ENCODE measurements around the gene TNIK. TPM values are rescaled to one million over a fixed set of nuclear protein-coding genes. Genes with fewer than 3 reads are reported as not detected.

Gene TNIK
- total and polyA plus RNA-seq, 2 donors, result 6.5 to 9.0 TPM

GRCh38 chr3:171391432-171391831, 68.8 kb downstream of the TNIK start:
- DNase-seq (ENCODE audit: low read depth in 6 of 9, low spot score in 9 of 9), result no peak
- no peaks in the 10 kb centered on the region for H3K27me3 ChIP-seq (ENCODE audit: control insufficient read depth in 2 of 2, insufficient read depth in 1 of 2, low read length in 1 of 2)
- H3K4me3 ChIP-seq (ENCODE audit: low read length in 2 of 2), result no peak overlapping the region
- no peaks in the 10 kb centered on the region for H3K36me3 ChIP-seq (ENCODE audit: control insufficient read depth in 2 of 2, insufficient read depth in 2 of 2, low read length in 1 of 2)
- no peak overlapping the region for H3K27ac ChIP-seq (ENCODE audit: low read depth in 1 of 2, low read length in 1 of 2)
- H3K4me1 ChIP-seq (ENCODE audit: control insufficient read depth in 2 of 2, insufficient read depth in 2 of 2, low read length in 2 of 2), result no peaks in the 10 kb centered on the region
- no peaks in the 10 kb centered on the region for H3K9me3 ChIP-seq (ENCODE audit: control insufficient read depth in 2 of 2, insufficient read depth in 1 of 2, low read length in 1 of 2)

- Histone ChIP-seq H3K4me3 (ENCODE audit: low read length in 2 of 2) (no peak overlapping the region), H3K36me3 (ENCODE audit: control insufficient read depth in 2 of 2, insufficient read depth in 2 of 2, low read length in 1 of 2) (no peaks in the 10 kb centered on the region), H3K27me3 (ENCODE audit: control insufficient read depth in 2 of 2, insufficient read depth in 1 of 2, low read length in 1 of 2) (no peaks in the 10 kb centered on the region), H3K27ac (ENCODE audit: low read depth in 1 of 2, low read length in 1 of 2) (no peak overlapping the region), H3K4me1 (ENCODE audit: control insufficient read depth in 2 of 2, insufficient read depth in 2 of 2, low read length in 2 of 2) (no peaks in the 10 kb centered on the region), H3K9me3 (ENCODE audit: control insufficient read depth in 2 of 2, insufficient read depth in 1 of 2, low read length in 1 of 2) (no peaks in the 10 kb centered on the region)
- 97% methylated on average over 9 of the region's 9 CpGs for WGBS
- no peak for DNase-seq (ENCODE audit: low read depth in 6 of 9, low spot score in 9 of 9)
Observed at GRCh38 chr3:171390051-171390941, 69.9 kb downstream of the TNIK start.

GRCh38 chr3:171389491-171389890, 70.7 kb downstream of the TNIK start:
- no peaks in the 10 kb centered on the region for H3K27me3 ChIP-seq (ENCODE audit: control insufficient read depth in 2 of 2, insufficient read depth in 1 of 2, low read length in 1 of 2)

GRCh38 chr3:171388527-171388926, 71.7 kb downstream of the TNIK start:
- 60% methylated on average over 1 of the region's 1 CpG for WGBS
- no peak for DNase-seq (ENCODE audit: low read depth in 6 of 9, low spot score in 9 of 9)
- no peaks in the 10 kb centered on the region for H3K27me3 ChIP-seq (ENCODE audit: control insufficient read depth in 2 of 2, insufficient read depth in 1 of 2, low read length in 1 of 2)
- H3K4me1 ChIP-seq (ENCODE audit: control insufficient read depth in 2 of 2, insufficient read depth in 2 of 2, low read length in 2 of 2), result no peaks in the 10 kb centered on the region
- no peaks in the 10 kb centered on the region for H3K36me3 ChIP-seq (ENCODE audit: control insufficient read depth in 2 of 2, insufficient read depth in 2 of 2, low read length in 1 of 2)
- H3K9me3 ChIP-seq (ENCODE audit: control insufficient read depth in 2 of 2, insufficient read depth in 1 of 2, low read length in 1 of 2), result no peaks in the 10 kb centered on the region
- no peak overlapping the region for H3K27ac ChIP-seq (ENCODE audit: low read depth in 1 of 2, low read length in 1 of 2)
- no peak overlapping the region for H3K4me3 ChIP-seq (ENCODE audit: low read length in 2 of 2)

More at GRCh38 chr3:171389491-171389890, 70.7 kb downstream of the TNIK start:
- Histone ChIP-seq H3K9me3 (ENCODE audit: control insufficient read depth in 2 of 2, insufficient read depth in 1 of 2, low read length in 1 of 2) (no peaks in the 10 kb centered on the region), H3K36me3 (ENCODE audit: control insufficient read depth in 2 of 2, insufficient read depth in 2 of 2, low read length in 1 of 2) (no peaks in the 10 kb centered on the region), H3K27ac (ENCODE audit: low read depth in 1 of 2, low read length in 1 of 2) (no peak overlapping the region), H3K4me1 (ENCODE audit: control insufficient read depth in 2 of 2, insufficient read depth in 2 of 2, low read length in 2 of 2) (no peaks in the 10 kb centered on the region), H3K4me3 (ENCODE audit: low read length in 2 of 2) (no peak overlapping the region)
- no peak for DNase-seq (ENCODE audit: low read depth in 6 of 9, low spot score in 9 of 9)
- 82% methylated on average over 3 of the region's 3 CpGs for WGBS

- Histone ChIP-seq H3K4me3 (ENCODE audit: low read length in 2 of 2) (no peak overlapping the region), H3K27ac (ENCODE audit: low read depth in 1 of 2, low read length in 1 of 2) (no peak overlapping the region), H3K27me3 (ENCODE audit: control insufficient read depth in 2 of 2, insufficient read depth in 1 of 2, low read length in 1 of 2) (no peaks in the 10 kb centered on the region), H3K9me3 (ENCODE audit: control insufficient read depth in 2 of 2, insufficient read depth in 1 of 2, low read length in 1 of 2) (no peaks in the 10 kb centered on the region), H3K4me1 (ENCODE audit: control insufficient read depth in 2 of 2, insufficient read depth in 2 of 2, low read length in 2 of 2) (no peaks in the 10 kb centered on the region), H3K36me3 (ENCODE audit: control insufficient read depth in 2 of 2, insufficient read depth in 2 of 2, low read length in 1 of 2) (no peaks in the 10 kb centered on the region)
- DNase-seq (ENCODE audit: low read depth in 6 of 9, low spot score in 9 of 9), result no peak
Observed at GRCh38 chr3:171387062-171387461, 73.1 kb downstream of the TNIK start.

GRCh38 chr3:171385086-171385485, 75.1 kb downstream of the TNIK start:
- Histone ChIP-seq H3K4me3 (ENCODE audit: low read length in 2 of 2) (no peak overlapping the region), H3K27ac (ENCODE audit: low read depth in 1 of 2, low read length in 1 of 2) (no peak overlapping the region), H3K9me3 (ENCODE audit: control insufficient read depth in 2 of 2, insufficient read depth in 1 of 2, low read length in 1 of 2) (no peaks in the 10 kb centered on the region), H3K27me3 (ENCODE audit: control insufficient read depth in 2 of 2, insufficient read depth in 1 of 2, low read length in 1 of 2) (no peaks in the 10 kb centered on the region), H3K36me3 (ENCODE audit: control insufficient read depth in 2 of 2, insufficient read depth in 2 of 2, low read length in 1 of 2) (no peaks in the 10 kb centered on the region), H3K4me1 (ENCODE audit: control insufficient read depth in 2 of 2, insufficient read depth in 2 of 2, low read length in 2 of 2) (no peaks in the 10 kb centered on the region)
- WGBS, result 97% methylated on average over 5 of the region's 5 CpGs
- no peak for DNase-seq (ENCODE audit: low read depth in 6 of 9, low spot score in 9 of 9)

GRCh38 chr3:171384101-171384891, 75.9 kb downstream of the TNIK start:
- 98% methylated on average over 3 of the region's 3 CpGs for WGBS
- H3K27ac ChIP-seq (ENCODE audit: low read depth in 1 of 2, low read length in 1 of 2), result no peak overlapping the region

GRCh38 chr3:171383206-171384018, 76.8 kb downstream of the TNIK start:
- WGBS, result 73% methylated on average over 5 of the region's 5 CpGs
- Histone ChIP-seq H3K27me3 (ENCODE audit: control insufficient read depth in 2 of 2, insufficient read depth in 1 of 2, low read length in 1 of 2) (no peaks in the 10 kb centered on the region), H3K4me3 (ENCODE audit: low read length in 2 of 2) (no peak overlapping the region), H3K36me3 (ENCODE audit: control insufficient read depth in 2 of 2, insufficient read depth in 2 of 2, low read length in 1 of 2) (no peaks in the 10 kb centered on the region), H3K9me3 (ENCODE audit: control insufficient read depth in 2 of 2, insufficient read depth in 1 of 2, low read length in 1 of 2) (no peaks in the 10 kb centered on the region), H3K27ac (ENCODE audit: low read depth in 1 of 2, low read length in 1 of 2) (no peak overlapping the region), H3K4me1 (ENCODE audit: control insufficient read depth in 2 of 2, insufficient read depth in 2 of 2, low read length in 2 of 2) (no peaks in the 10 kb centered on the region)
- no peak for DNase-seq (ENCODE audit: low read depth in 6 of 9, low spot score in 9 of 9)

More at GRCh38 chr3:171384101-171384891, 75.9 kb downstream of the TNIK start:
- Histone ChIP-seq H3K36me3 (ENCODE audit: control insufficient read depth in 2 of 2, insufficient read depth in 2 of 2, low read length in 1 of 2) (no peaks in the 10 kb centered on the region), H3K9me3 (ENCODE audit: control insufficient read depth in 2 of 2, insufficient read depth in 1 of 2, low read length in 1 of 2) (no peaks in the 10 kb centered on the region), H3K4me3 (ENCODE audit: low read length in 2 of 2) (no peak overlapping the region), H3K27me3 (ENCODE audit: control insufficient read depth in 2 of 2, insufficient read depth in 1 of 2, low read length in 1 of 2) (no peaks in the 10 kb centered on the region), H3K4me1 (ENCODE audit: control insufficient read depth in 2 of 2, insufficient read depth in 2 of 2, low read length in 2 of 2) (no peaks in the 10 kb centered on the region)
- DNase-seq (ENCODE audit: low read depth in 6 of 9, low spot score in 9 of 9), result no peak
